Measurements from ENCODE around the gene MSANTD2.

MSANTD2 gene

GRCh38 chr11:124727474-124727873 is 72.7 kb downstream of the MSANTD2 start:
- no peak for DNase-seq

GRCh38 chr11:124725719-124726105 is 74.5 kb downstream of the MSANTD2 start:
- no peak for DNase-seq

DNA sequence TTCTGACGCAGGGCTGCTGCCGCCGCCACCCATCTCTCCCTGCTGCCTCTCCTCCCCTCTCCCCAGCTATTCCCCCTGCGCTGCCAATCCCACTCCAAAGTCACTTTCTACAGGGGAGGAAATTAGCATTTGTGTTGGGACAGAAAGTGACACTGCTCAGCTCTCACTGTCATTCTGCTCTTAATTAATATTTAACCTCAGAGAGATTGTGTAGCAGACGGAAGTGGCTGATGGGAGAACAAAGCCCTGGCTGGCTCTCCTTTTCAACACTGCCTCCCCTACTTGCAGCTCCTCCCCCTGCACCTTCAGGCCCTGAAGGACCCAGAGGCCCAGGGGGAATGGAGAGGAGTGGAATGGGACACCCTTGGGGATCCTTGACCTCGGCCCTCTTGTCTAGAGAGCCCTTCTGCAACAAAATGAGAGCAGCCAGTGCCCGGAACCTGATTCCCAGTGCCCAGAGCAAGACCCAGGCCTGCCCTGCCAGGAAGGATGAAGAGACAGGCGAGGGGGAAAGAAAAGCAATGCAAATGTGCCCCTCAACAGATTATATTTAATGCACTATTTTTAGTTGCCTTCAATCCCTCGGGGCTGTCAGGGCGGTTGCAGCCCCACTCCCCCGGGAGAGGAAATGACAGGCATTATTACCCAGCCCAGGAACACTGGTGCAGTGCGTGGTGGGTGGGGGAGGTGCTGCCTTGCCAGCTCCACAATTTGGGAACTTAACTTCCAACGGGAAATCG is 75.1 kb downstream of the MSANTD2 start:
- DNase-seq: no peak

GRCh38 chr11:124722176-124722575 is 78.0 kb downstream of the MSANTD2 start:
- no peak for DNase-seq

DNA sequence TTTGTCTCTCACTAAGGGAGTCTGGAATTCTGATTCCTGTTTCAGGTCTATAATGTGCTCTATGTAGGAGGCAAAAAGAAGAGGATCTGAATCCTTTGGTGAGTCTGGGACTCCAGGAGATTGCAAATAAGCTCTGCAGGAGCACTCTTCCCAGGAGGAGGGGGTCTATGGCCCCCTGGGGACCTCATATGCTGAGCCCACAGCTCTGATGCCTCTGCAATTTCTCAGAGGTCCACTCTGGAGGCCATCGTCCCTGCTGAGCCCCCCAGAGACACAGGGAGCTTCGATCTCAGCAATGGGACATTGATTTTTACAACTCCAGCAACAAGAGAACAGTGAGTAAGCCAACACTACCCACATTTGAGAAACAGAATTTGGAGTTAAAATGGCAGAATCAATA is 80.7 kb downstream of the MSANTD2 start:
- no peak for DNase-seq

DNA sequence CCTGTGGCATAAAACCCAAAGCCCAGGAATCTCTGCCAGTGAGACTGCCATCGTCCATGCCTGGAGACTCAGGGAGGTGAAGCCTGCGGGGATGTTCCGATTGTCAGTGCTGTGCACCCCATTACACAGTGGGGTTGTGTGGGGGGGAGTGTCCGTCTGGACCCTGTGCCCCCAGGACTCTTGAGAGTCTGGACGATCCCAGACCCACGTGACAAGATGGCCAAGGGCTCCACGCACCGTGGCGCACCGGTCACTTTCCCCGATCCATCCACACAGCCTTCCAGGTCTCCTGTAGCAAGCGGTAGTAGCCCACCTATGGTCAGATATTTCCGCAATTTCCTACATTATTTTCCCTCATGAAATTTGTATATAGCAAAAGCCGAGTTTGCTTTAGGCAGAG is 81.4 kb downstream of the MSANTD2 start:
- DNase-seq: no peak

DNA sequence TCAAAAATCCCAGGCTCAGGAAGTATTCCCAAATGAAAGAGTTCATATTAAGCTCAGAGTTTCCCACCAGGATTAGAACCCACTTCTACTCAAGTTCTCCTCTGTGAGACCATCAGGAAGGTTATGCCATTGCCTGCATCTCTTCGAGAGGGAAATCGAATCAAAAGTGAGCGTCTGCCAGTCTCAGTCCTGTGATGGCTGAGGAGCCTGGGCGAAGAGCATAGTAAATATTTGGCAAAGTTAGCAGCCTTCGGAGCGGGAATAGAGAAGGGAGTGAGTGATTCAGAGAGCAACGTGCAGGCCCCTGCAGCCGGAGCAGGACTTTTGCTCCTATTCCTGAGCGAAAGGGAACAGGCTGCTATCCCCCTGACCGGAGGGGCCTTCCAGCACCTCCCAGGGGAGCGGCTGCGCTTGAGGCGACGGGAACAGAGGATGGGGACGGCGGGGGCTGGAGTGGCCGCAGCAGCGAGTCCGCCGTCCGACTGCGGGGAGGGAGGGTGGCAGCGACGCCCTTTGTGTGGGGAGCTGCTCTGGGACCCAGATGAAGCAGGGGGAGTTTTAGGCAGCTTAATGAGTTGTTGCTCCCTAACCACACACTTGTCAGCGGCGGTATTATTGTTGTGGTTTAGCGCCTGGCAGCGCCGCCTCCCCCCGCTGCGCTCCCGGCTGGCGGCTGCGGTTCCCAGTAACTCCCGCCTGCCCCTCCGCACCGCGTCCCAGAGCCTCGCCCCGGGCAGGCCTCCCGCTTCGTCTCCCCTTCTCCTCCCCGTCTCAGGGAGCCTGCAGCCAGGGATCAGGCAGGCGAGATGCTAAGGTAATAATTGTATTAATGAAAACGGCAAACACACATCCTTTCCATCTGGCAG is 82.2 kb downstream of the MSANTD2 start:
- DNase-seq: no peak

DNA sequence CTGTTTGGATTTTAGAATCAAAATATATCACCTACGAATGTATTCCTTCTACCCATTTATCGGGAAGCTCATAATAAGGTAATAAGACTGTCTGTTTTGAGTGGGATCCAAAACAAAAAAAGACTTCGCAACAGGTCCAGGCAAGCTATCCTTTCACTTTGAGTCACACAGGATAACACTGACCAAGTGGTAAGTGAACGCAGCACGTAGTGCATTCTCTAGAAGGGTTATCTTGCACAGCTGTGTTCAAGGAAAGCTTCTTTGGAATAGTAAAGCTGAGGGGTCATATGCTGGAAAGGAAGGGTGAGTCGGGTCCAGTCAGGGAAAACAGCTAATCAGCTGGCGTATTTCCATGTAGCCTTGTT is 82.8 kb downstream of the MSANTD2 start:
- no peak for DNase-seq

DNA sequence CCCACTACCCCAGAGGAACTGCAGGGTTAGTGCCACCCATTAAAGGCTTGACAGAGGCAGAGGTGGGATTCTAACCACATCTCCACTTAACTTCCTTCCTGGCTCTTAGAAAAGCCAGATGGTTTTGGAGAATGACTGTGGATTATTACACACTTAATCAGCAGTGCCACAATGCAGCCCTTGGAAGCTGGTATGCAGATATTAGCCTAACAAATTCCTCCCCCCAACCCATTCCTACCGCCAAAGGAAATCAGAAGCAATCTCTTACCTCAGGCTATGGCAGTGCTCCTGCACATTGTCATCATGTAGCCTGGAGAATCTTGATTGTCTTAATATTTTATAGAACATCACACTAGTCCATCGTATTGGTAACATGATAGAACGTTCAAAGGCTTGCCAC is 83.6 kb downstream of the MSANTD2 start:
- DNase-seq: no peak

Data from hippocampal formation (tissue), 2 donors.